ENCODE data around the gene MIF4GD. TPM values are rescaled to one million over a fixed set of nuclear protein-coding genes. Genes with fewer than 3 reads are reported as not detected.
A peak's percentile ranks its signal among the peaks of the same experiment; 100 is the strongest.
"Not testable (repeated sequence)": the region's sequence is repeated elsewhere in the genome, so short reads cannot be mapped to it uniquely, and the experiment has no call there.

MIF4GD gene
- total and polyA plus RNA-seq, 2 donors (not counting 1 experiment from before 2014, with no cell fraction given) = 41.5 to 87.4 TPM

GRCh38 chr17:75260641-75261335 lies 10.2 kb downstream of the MIF4GD start:
- CTCF ChIA-PET = interaction anchor here (0.5 to 4.9 kb wide), 15 partner anchors 10 to 152 kb away, joined by 3 to 62 read pairs (median 6); partner anchors contain the start of genes GRB2, MIF4GD and SLC25A19
- Histone ChIP-seq H3K27me3 (replicated peaks in 1 of 4; ENCODE audit: control extremely low read depth in 1 of 4, control insufficient read depth in 3 of 4, insufficient read depth in 4 of 4, low read length in 3 of 4) (no peaks in the 10 kb centered on the region), H3K4me1 (ENCODE audit: control insufficient read depth in 2 of 2, insufficient read depth in 2 of 2, low read length in 2 of 2) (peaks cover 25% of the 10 kb centered on the region in 2 donors), H3K79me2 (ENCODE audit: control insufficient read depth, insufficient read depth, low read length) (peaks cover 79% of the 10 kb centered on the region), H3K27ac (ENCODE audit: low read length in 2 of 2) (peak overlapping the region; percentile 95 to 99), H3K4me3 (ENCODE audit: control extremely low read depth in 1 of 5, extremely low read depth in 1 of 5, insufficient read depth in 1 of 5, low read depth in 2 of 5, low read length in 4 of 5) (peak overlapping the region; percentile 79 to 96 (median 95)), H4K20me1 (ENCODE audit: control insufficient read depth, insufficient read depth, low read length, poor library complexity, severe bottlenecking) (peaks cover 16% of the 10 kb centered on the region), H3K4me2 (replicated peaks; ENCODE audit: low read depth, low read length, poor library complexity, severe bottlenecking) (peak overlapping the region; percentile 88), H2AFZ (ENCODE audit: insufficient read depth, low read depth, low read length, poor library complexity, severe bottlenecking) (peak overlapping the region; percentile 87), H3K9me3 (ENCODE audit: control extremely low read depth in 1 of 3, control insufficient read depth in 2 of 3, insufficient read depth in 1 of 3, low read length in 2 of 3) (no peaks in the 10 kb centered on the region), H3K9ac (ENCODE audit: low read length) (peak overlapping the region; percentile 94), H3K36me3 (replicated peaks in 1 of 2; ENCODE audit: control extremely low read depth in 1 of 2, control insufficient read depth in 1 of 2, extremely low read depth in 1 of 2, insufficient read depth in 2 of 2, low read length in 1 of 2) (peaks cover 0 to 9% of the 10 kb centered on the region in 2 experiments)
- ATAC-seq (ENCODE audit: low read depth) (no peak), DNase-seq (no peak)
- H3K9me3 Mint-ChIP-seq (ENCODE audit: insufficient read depth) = no peaks in the 10 kb centered on the region
- peak overlapping the region; percentile 100 for H3K27ac Mint-ChIP-seq
- TF ChIP-seq EZH2 (IDR thresholded peaks at IDR 0.05; ENCODE audit: borderline replicate concordance, insufficient read depth, low read depth, low read length, poor library complexity, severe bottlenecking) = no peak
- no peak for TF ChIP-seq CTCF (IDR thresholded peaks at IDR 0.05)
- H3K4me3 Mint-ChIP-seq = peak overlapping the region; percentile 97
- peaks cover 59% of the 10 kb centered on the region for H3K4me1 Mint-ChIP-seq
- intact Hi-C loops (cut with micrococcal nuclease) = loop anchor here (1.0 kb wide), 7 partner anchors 11 to 329 kb away; partner anchors contain the start of genes GRB2, MIF4GD, SLC25A19 and TMEM94
- POLR2A ChIA-PET = interaction anchor here (0.6 to 3.2 kb wide), 9 partner anchors 10 to 196 kb away, joined by 3 to 41 read pairs (median 10); partner anchors contain the start of genes MIF4GD, SLC25A19 and TMEM94
- H3K27me3 Mint-ChIP-seq = no peaks in the 10 kb centered on the region
- WGBS (ENCODE audit: insufficient coverage) = 0% methylated on average over 23 of the region's 31 CpGs

- H3K9ac ChIP-seq (ENCODE audit: low read length); H3K27me3 Mint-ChIP-seq; H3K36me3 ChIP-seq (replicated peaks in 1 of 2; ENCODE audit: control extremely low read depth in 1 of 2, control insufficient read depth in 1 of 2, extremely low read depth in 1 of 2, insufficient read depth in 2 of 2, low read length in 1 of 2); H3K27me3 ChIP-seq (replicated peaks in 1 of 4; ENCODE audit: control extremely low read depth in 1 of 4, control insufficient read depth in 3 of 4, insufficient read depth in 4 of 4, low read length in 3 of 4); H3K4me2 ChIP-seq (replicated peaks; ENCODE audit: low read depth, low read length, poor library complexity, severe bottlenecking); ATAC-seq (ENCODE audit: low read depth); POLR2A ChIA-PET; CTCF ChIA-PET; H3K27ac Mint-ChIP-seq; H3K4me3 Mint-ChIP-seq; H3K9me3 Mint-ChIP-seq (ENCODE audit: insufficient read depth); DNase-seq; intact Hi-C loops (cut with micrococcal nuclease); H3K9me3 ChIP-seq (ENCODE audit: control extremely low read depth in 1 of 3, control insufficient read depth in 2 of 3, insufficient read depth in 1 of 3, low read length in 2 of 3); H2AFZ ChIP-seq (ENCODE audit: insufficient read depth, low read depth, low read length, poor library complexity, severe bottlenecking); H3K4me3 ChIP-seq (ENCODE audit: control extremely low read depth in 1 of 5, extremely low read depth in 1 of 5, insufficient read depth in 1 of 5, low read depth in 2 of 5, low read length in 4 of 5); H3K27ac ChIP-seq (ENCODE audit: low read length in 2 of 2): not testable (repeated sequence)
- H3K4me1 Mint-ChIP-seq = peaks cover 77% of the 10 kb centered on the region
- H3K79me2 ChIP-seq (ENCODE audit: control insufficient read depth, insufficient read depth, low read length) = peaks cover 59% of the 10 kb centered on the region
- WGBS (ENCODE audit: insufficient coverage) = 86% methylated on average over 1 of the region's 2 CpGs
- H3K4me1 ChIP-seq (ENCODE audit: control insufficient read depth in 2 of 2, insufficient read depth in 2 of 2, low read length in 2 of 2) = peaks cover 21 to 22% of the 10 kb centered on the region in 2 donors
- H4K20me1 ChIP-seq (ENCODE audit: control insufficient read depth, insufficient read depth, low read length, poor library complexity, severe bottlenecking) = peaks cover 16% of the 10 kb centered on the region
Measured at GRCh38 chr17:75257228-75257627, 13.8 kb downstream of the MIF4GD start.

DNA sequence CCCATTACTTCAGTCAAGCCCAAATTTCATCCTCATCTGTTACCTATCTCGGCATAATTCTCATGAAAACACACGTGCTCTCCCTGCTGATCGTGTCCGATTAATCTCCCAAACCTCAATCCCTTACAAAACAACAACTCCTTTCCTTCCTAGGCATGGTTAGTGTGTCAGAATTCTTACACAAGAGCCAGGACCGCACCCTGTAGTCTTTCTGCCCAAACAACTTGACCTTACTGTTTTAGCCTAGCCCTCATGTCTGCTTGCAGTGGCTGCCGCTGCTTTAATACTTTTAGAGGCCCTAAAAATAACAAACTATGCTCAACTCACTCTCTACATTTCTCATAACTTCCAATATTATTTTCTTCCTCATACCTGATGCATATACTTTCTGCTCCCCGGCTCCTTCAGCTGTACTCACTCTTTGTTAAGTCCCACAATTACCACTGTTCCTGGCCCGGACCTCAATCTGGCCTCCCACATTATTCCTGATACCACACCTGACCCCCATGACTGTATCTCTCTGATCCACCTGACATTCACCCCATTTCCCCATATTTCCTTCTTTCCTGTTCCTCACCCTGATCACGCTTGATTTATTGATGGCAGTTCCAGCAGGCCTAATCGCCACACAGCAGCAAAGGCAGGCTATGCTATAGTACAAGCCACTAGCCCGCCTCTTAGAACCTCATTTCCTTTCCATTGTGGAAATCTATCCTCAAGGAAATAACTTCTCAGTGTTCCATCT lies 14.9 kb downstream of the MIF4GD start:
- peaks cover 81% of the 10 kb centered on the region for H3K4me1 Mint-ChIP-seq
- 68% methylated on average over 4 of the region's 11 CpGs for WGBS (ENCODE audit: insufficient coverage)
- intact Hi-C loops (cut with micrococcal nuclease); H3K9me3 ChIP-seq (ENCODE audit: control extremely low read depth in 1 of 3, control insufficient read depth in 2 of 3, insufficient read depth in 1 of 3, low read length in 2 of 3); H3K36me3 ChIP-seq (replicated peaks in 1 of 2; ENCODE audit: control extremely low read depth in 1 of 2, control insufficient read depth in 1 of 2, extremely low read depth in 1 of 2, insufficient read depth in 2 of 2, low read length in 1 of 2); H3K4me3 ChIP-seq (ENCODE audit: control extremely low read depth in 1 of 5, extremely low read depth in 1 of 5, insufficient read depth in 1 of 5, low read depth in 2 of 5, low read length in 4 of 5); H3K4me3 Mint-ChIP-seq; H3K9ac ChIP-seq (ENCODE audit: low read length); H2AFZ ChIP-seq (ENCODE audit: insufficient read depth, low read depth, low read length, poor library complexity, severe bottlenecking); H3K4me2 ChIP-seq (replicated peaks; ENCODE audit: low read depth, low read length, poor library complexity, severe bottlenecking); POLR2A ChIA-PET; H3K27me3 ChIP-seq (replicated peaks in 1 of 4; ENCODE audit: control extremely low read depth in 1 of 4, control insufficient read depth in 3 of 4, insufficient read depth in 4 of 4, low read length in 3 of 4); DNase-seq; H3K9me3 Mint-ChIP-seq (ENCODE audit: insufficient read depth); H3K27me3 Mint-ChIP-seq; H3K27ac Mint-ChIP-seq; H3K27ac ChIP-seq (ENCODE audit: low read length in 2 of 2); CTCF ChIA-PET; ATAC-seq (ENCODE audit: low read depth): not testable (repeated sequence)
- Histone ChIP-seq H3K79me2 (ENCODE audit: control insufficient read depth, insufficient read depth, low read length) (peaks cover 57% of the 10 kb centered on the region), H3K4me1 (ENCODE audit: control insufficient read depth in 2 of 2, insufficient read depth in 2 of 2, low read length in 2 of 2) (peaks cover 29 to 30% of the 10 kb centered on the region in 2 donors), H4K20me1 (ENCODE audit: control insufficient read depth, insufficient read depth, low read length, poor library complexity, severe bottlenecking) (peaks cover 21% of the 10 kb centered on the region)

Data from B cell (primary cell).